Stimulated activated CD4-positive, alpha-beta T cell treated with anti-CD3 and anti-CD28 coated beads, Interleukin-1b, Interleukin-23, amount 100 ng/mL, for 4 hours (primary cell): ENCODE data around the gene RBPMS2.

ENCODE experiments used
- DNase-seq, 2 donors: peaks; one replicate each; pipeline ENCODE4 v3.0.0-alpha.2; 2020; ENCODE audit warnings: low read depth in 2 of 2

RBPMS2 gene

DNA sequence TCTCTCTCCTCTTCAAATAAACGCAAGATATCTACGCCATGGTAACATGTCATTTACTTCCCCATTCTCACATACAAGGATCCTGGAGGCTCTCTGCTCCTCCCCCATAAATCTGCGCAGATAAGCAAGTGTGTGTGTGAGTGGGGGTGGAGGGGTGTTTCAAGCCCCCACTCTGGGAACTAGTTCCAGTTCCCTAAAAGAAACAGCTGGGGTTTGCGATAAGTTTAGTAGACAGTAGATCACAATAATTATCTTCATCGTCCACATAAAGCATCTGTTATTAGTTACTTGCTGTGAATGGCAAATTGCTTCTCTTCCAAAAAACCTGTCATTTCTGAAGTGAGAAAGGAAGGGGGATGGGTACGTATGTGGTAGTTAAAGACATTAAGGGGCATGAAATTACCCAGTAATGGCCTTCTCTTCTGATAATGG is 79.8 kb downstream of the RBPMS2 start:
- no peak for DNase-seq

DNA sequence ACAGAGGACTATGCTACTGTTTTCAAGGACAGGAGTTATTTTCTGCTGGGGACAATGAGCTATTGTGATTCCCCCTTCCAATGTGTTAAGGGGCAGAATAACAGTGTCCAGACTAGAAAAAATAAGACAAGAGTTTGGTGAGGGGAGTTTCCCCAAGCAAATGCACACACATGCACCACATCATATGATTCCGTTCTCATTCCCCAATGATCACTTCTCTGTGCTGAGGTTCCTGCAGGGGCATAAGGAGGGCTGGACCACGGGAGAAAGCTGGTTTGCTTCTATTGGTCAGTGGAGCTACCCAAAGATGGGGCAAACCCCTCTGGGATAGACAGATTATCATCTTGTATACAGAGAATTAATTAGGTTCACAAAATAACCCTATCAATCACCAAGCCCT is 80.6 kb downstream of the RBPMS2 start:
- DNase-seq = no peak

DNA sequence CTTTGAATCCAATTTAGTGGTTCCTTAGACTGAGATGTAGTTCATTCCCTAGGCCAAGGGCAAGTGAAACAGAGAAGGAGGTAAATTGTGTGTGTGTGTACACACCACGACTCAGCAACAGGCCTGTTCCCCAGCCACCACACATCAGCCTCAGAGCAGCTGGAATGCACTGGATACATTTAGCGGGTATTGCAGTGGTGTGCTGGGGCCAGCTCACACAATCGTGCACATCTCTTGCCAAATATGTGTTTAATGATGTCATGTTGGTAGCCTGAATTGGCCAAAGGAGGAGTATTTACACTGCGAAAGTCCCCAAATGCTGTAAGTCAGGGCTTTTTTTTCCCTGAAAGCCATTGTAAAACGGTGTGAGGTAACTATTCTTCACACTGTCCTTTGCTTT is 82.3 kb downstream of the RBPMS2 start:
- DNase-seq = no peak

DNA sequence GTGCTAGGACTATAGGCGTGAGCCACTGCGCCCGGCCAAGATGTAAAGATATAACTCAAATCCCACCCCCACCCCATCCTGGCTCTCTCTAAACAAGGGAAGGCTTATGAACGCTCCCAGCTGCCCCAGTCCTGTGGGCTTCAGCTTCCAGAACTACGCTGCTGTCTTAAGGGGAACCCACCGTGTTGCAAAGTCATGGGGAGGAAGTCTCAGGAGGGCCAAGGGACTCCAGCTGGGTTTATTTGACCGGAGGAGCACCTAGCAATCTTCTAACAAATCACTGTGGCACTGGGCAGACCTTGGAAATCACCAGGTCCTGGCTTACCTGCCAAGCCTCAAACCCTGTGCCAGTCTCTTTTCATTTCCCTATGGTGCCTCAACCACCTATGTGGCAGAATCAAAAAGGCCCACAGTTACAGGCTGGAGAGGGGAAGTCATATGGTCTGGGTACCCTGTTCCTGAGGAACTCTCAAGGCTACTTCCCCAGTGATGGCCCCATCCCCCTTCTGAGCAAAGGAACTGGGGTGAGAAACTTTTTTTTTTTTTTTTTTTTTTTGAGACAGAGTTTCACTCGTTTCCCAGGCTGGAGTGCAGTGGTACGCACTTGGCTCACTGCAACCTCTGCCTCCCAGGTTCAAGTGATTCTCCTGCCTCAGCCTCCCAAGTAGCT is 83.4 kb downstream of the RBPMS2 start:
- no peak for DNase-seq

DNA sequence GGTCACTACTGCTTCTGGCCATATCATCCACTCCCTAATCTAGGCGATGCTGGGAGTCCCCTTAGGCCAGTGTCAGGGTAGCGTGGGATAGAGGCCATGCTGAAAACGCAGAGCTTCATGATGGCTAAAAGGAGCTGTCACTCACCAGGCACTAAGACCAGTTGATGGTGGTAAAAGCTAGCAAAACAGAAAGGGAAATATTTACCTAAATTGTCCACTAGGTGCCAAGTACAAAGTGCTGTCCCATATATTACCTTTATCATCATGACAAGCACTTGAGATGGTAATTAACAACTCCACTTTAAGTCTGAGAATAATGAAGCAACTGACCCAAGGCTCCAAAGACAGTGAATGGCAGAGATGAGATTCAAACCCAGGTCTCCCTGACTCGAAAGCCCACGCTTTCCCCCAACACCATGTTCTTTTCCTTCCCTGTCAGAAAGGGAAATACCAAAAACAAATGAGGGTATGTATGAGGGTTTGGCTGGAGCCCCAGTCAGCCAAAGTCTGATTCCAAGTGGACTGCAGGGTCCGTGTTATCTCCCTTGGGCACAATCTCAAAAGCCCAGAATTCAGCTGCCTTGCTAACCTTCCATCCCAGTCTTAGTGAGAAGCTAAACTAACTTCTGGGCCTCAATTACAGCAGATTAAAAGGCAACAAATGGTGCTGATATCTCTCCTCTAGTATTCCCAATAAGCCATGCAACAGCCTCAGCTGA is 84.7 kb downstream of the RBPMS2 start:
- no peak for DNase-seq

DNA sequence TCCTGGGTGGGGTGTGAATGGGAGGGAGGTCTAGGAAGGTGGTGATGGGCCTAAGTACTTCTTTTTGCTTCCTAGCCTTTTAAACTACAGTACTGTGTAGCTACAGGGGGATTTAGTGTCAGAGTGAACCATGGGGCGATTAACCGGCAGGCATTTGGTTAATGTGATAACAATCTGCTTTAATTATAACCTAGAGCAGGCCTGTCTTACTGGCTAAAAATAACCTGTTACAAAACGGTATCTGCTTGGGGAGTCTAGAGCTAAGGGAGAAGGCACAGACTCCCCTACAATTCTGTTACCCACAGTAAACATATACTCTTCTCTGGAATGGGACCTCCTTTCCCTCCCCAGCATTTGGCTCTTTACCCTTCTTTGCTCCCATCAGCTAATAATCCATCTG is 85.4 kb downstream of the RBPMS2 start:
- DNase-seq = no peak
